Sigmoid colon (tissue), 7 donors: ENCODE measurements around the gene MYH14. TPM values are rescaled to one million over a fixed set of nuclear protein-coding genes. Genes with fewer than 3 reads are reported as not detected.
A peak's percentile ranks its signal among the peaks of the same experiment; 100 is the strongest.

Source experiments
- DNase-seq: peaks from one replicate; pipeline ENCODE4 v3.0.0-alpha.2; 2019
- H3K27ac ChIP-seq, 4 donors: fragments of 200-600 bp; sonication (generic); one replicate each; pipeline ENCODE4 v1.5.1; 2016 to 2019; ENCODE audit warnings: mild to moderate bottlenecking in 1 of 4
- H3K27me3 ChIP-seq, 3 donors: fragments of 200-600 bp; sonication (generic); one replicate each; pipeline ENCODE4 v1.5.1; 2019; ENCODE audit warnings: mild to moderate bottlenecking in 1 of 3
- H3K36me3 ChIP-seq, 4 donors: fragments of 200-600 bp; sonication (generic); one replicate each; pipeline ENCODE4 v1.5.1; 2016 to 2019
- H3K4me1 ChIP-seq, 4 donors: fragments of 200-600 bp; sonication (generic); one replicate each; pipeline ENCODE4 v1.5.1; 2017 to 2019
- H3K4me3 ChIP-seq, 4 donors: fragments of 200-600 bp; sonication (generic); one replicate each; pipeline ENCODE4 v1.5.1; 2017 to 2019; ENCODE audit warnings: mild to moderate bottlenecking in 2 of 4, moderate library complexity in 1 of 4
- H3K9me3 ChIP-seq, 4 donors: fragments of 200-600 bp in 3 of 4; sonication (generic) in 3 of 4; one replicate each; pipeline versions ENCODE4 v1.5.1 to v1.6.1; 2013 to 2019
- EP300 ChIP-seq, 4 donors: sonication (generic); formaldehyde crosslinking; IDR thresholded peaks; one replicate each; pipeline ENCODE4 v1.6.1; 2017; ENCODE audit warnings: antibody characterized with exemption in 4 of 4
- POLR2A ChIP-seq, 2 donors: fragments of 450-650 bp; IDR thresholded peaks; one replicate each; pipeline ENCODE4 v1.6.1; 2016; ENCODE audit warnings: antibody characterized with exemption in 2 of 2, mild to moderate bottlenecking in 2 of 2, moderate library complexity in 2 of 2
- POLR2AphosphoS5 ChIP-seq, 4 donors: sonication (generic); formaldehyde crosslinking; IDR thresholded peaks; one replicate each; pipeline ENCODE4 v1.6.1; 2017; ENCODE audit warnings: antibody characterized with exemption in 4 of 4
- WGBS, 2 donors: extraction: QIAGEN DNeasy Blood & Tissue Kit; methylation state at CpG; one replicate each; pipeline ENCODE4 v1.1.7; 2013; 5-methylcytosine and 5-hydroxymethylcytosine counted together
- intact Hi-C: fragments of 100-400 bp; cut with DNase I; formaldehyde crosslinking; loops from one replicate; pipeline ENCODE4 v1.15.1; 2023
- polyA plus RNA-seq, 3 donors: library from polyadenylated mRNA; stranded (reverse); fragments of 200-250 nt; gene quantifications; one replicate each; pipeline ENCODE4 v1.2.3, GENCODE V29; 2013
- total RNA-seq, 4 donors: library from RNA; depleted of rRNA; stranded (reverse); fragments of >200 nt; gene quantifications; one replicate each; pipeline ENCODE4 v1.1.0, GENCODE V29; 2016
- TF ChIP-seq, protein P1 (sequence below), 4 experiments: fragments of 450-650 bp in 3 of 4; fragments of 200-600 bp in 1 of 4; IDR thresholded peaks; one replicate each; pipeline ENCODE4 v1.5.1; 2016 to 2019; ENCODE audit warnings: antibody characterized with exemption in 4 of 4, mild to moderate bottlenecking in 3 of 4, moderate library complexity in 2 of 4
- donor health status: healthy with polysubstance abuse.
- donor health status: Bipolar disorder and iron deficiency.
- donor health status: healthy.

Gene MYH14
- total and polyA plus RNA-seq, 7 donors = 0.16 to 479 (median 3.9) TPM

DNA sequence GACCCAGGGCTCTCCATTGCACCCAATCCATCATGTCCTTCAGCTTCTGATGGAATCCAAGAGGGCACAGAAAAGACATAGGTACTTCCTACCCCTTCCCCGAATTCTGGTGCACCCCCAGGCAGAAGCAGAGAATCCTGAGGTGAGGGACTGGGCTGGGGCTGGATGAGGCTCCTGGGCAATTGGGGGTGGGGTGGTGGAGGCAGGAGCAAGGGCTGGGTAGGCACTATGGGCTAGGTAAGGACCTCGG lies 128.5 kb downstream of the MYH14 start:
- intact Hi-C loops = no loop called here
- no peak for TF ChIP-seq EP300 (IDR thresholded peaks at IDR 0.05)
- TF ChIP-seq POLR2A (IDR thresholded peaks at IDR 0.05) = no peak
- no peak for TF ChIP-seq POLR2AphosphoS5 (IDR thresholded peaks at IDR 0.05)
- TF ChIP-seq, protein P1, sequence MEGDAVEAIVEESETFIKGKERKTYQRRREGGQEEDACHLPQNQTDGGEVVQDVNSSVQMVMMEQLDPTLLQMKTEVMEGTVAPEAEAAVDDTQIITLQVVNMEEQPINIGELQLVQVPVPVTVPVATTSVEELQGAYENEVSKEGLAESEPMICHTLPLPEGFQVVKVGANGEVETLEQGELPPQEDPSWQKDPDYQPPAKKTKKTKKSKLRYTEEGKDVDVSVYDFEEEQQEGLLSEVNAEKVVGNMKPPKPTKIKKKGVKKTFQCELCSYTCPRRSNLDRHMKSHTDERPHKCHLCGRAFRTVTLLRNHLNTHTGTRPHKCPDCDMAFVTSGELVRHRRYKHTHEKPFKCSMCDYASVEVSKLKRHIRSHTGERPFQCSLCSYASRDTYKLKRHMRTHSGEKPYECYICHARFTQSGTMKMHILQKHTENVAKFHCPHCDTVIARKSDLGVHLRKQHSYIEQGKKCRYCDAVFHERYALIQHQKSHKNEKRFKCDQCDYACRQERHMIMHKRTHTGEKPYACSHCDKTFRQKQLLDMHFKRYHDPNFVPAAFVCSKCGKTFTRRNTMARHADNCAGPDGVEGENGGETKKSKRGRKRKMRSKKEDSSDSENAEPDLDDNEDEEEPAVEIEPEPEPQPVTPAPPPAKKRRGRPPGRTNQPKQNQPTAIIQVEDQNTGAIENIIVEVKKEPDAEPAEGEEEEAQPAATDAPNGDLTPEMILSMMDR (IDR thresholded peaks at IDR 0.05) = no peak
- H3K9me3 ChIP-seq = no peaks in the 10 kb centered on the region
- 17% methylated on average over 2 of the region's 2 CpGs for WGBS, 2 donors
- H3K4me1 ChIP-seq = peaks cover 0 to 37% (median 34%) of the 10 kb centered on the region in 4 donors
- no peaks in the 10 kb centered on the region for H3K36me3 ChIP-seq
- H3K27ac ChIP-seq = no peak overlapping the region
- H3K27me3 ChIP-seq = peaks cover 44 to 80% (median 73%) of the 10 kb centered on the region in 3 donors
- H3K4me3 ChIP-seq = no peak overlapping the region
- DNase-seq = no peak

DNA sequence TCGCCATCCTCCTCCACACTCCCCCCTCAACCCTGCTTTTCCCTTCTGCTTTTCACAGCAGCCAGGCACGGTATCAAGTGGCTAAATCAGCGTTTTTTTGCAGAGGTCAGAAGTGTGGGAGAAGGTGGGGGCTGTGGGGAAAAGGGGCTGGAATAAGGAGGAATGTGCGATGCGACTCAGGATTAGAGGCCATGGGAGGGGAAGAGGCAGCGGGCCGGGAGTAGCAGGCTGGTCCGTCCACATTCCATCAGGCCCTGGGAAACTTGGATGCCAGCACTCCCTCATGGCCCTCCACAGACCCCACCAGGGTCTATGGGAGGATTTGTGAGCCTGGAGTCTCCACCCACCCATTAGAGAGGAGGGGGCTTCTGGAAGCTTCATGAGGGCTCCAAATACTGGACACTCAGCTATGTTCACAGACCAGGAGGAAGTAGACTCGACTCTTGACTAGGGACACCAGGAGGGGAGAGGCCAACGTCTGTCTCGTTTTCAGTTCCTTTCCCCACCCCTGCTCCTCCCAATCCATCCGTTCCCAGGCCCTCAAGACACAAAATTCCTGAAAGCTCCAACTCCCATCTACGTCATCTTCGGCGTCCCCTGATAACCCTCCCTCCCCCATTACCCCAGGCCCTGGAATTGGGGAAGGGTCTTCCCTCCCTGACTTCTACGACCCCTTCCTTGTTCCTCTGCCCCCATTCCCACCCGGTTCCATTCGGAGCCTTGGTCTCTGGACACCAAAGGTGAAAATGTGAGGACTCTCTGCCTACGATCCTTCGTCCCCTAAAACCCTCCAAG lies 129.0 kb downstream of the MYH14 start:
- Histone ChIP-seq H3K9me3 (no peaks in the 10 kb centered on the region), H3K27ac (peak overlapping the region in 3 of 4 donors; percentile 12 to 69 (median 51)), H3K27me3 (peaks cover 40 to 74% (median 68%) of the 10 kb centered on the region in 3 donors), H3K4me1 (peaks cover 0 to 37% (median 34%) of the 10 kb centered on the region in 4 donors), H3K4me3 (peak overlapping the region in 3 of 4 donors; percentile 37 to 46 (median 44)), H3K36me3 (no peaks in the 10 kb centered on the region)
- no peak for DNase-seq
- 8 to 9% methylated on average over 20 of the region's 20 CpGs for WGBS, 2 donors
- TF ChIP-seq, protein P1 (IDR thresholded peaks at IDR 0.05) = no peak
- TF ChIP-seq POLR2AphosphoS5 (IDR thresholded peaks at IDR 0.05) = no peak
- no peak for TF ChIP-seq EP300 (IDR thresholded peaks at IDR 0.05)
- TF ChIP-seq POLR2A (IDR thresholded peaks at IDR 0.05) = no peak
- intact Hi-C loops = no loop called here

DNA sequence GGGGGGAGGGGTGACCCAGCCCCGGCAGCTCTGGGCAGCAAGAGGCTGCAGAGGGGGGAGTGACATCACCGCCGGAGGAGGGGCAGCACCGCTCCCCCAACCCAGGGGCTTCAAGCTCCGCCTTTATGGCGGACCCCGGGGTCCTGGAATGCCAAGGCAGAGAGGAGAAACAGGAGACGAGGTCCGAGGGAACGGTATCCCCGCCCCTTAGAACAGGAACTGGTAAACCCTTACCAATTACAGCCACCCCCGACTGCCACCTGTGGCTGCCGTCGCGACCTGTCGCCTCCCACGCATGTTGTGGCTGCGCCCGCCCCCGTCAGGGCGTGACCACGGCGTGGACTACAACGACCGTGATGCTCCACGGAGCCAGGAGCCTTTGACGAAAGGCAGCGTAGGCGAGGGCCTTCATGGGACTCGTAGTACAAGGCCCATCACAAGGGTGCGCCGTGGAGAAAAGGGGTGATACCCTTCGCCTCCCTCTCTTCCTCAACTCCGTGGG lies 129.9 kb downstream of the MYH14 start:
- WGBS, 2 donors = 1% methylated on average over 34 of the region's 34 CpGs
- Histone ChIP-seq H3K9me3 (no peaks in the 10 kb centered on the region), H3K36me3 (no peaks in the 10 kb centered on the region), H3K4me1 (peaks cover 0 to 37% (median 34%) of the 10 kb centered on the region in 4 donors), H3K27ac (peak overlapping the region; percentile 30 to 69 (median 54)), H3K4me3 (peak overlapping the region; percentile 5 to 46 (median 40)), H3K27me3 (peaks cover 33 to 66% (median 60%) of the 10 kb centered on the region in 3 donors)
- TF ChIP-seq EP300 (IDR thresholded peaks at IDR 0.05) = no peak
- TF ChIP-seq, protein P1 (IDR thresholded peaks at IDR 0.05) = no peak
- TF ChIP-seq POLR2AphosphoS5 (IDR thresholded peaks at IDR 0.05) = no peak
- no peak for TF ChIP-seq POLR2A (IDR thresholded peaks at IDR 0.05)
- peak; percentile 91 for DNase-seq
- intact Hi-C loops = no loop called here

DNA sequence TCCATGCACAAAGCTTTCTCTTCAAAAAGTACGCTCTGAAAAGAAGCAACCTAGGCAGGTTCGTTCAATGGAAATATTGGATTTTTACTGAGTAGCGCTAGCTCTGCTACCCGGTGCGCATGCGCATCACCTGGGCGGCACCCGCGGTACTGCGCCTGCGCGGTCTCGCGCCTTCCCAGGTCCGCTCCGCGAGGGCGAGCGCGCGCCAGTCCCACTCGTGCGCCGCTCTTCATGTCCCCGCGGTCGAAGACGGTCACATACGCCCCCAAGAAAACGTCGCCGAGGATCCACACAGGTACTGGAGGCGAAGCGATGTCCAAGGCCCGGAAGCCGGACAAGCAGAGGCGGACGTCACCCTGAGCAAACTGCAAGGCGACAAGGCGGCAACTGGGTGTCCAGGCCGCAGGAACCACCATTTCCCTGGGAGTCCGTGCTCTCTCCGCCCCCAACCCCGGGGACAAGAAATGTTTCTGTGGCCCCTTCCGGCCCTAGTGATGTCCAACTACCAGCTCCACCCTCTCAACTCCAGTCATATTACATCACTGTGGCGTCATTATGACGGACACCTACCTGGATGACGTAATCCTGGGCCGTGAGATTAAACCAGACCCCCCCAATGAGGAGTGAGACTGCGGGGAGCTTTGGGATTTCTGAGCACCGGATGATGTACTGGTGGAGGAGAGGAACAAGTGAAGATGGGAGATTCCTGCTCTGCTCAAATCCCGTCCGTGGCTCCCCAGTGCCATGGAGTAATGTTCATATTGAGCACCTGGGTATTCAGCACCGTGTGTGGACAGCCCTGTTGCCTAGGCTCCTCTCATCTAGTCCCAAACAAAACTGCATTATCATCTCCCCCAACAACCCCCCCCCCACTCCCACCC lies 130.6 kb downstream of the MYH14 start:
- H3K4me1 ChIP-seq = peaks cover 0 to 37% (median 32%) of the 10 kb centered on the region in 4 donors
- no peaks in the 10 kb centered on the region for H3K9me3 ChIP-seq
- peaks cover 30 to 62% (median 56%) of the 10 kb centered on the region in 3 donors for H3K27me3 ChIP-seq
- TF ChIP-seq EP300 (IDR thresholded peaks at IDR 0.05) (no peak), POLR2AphosphoS5 (IDR thresholded peaks at IDR 0.05) (peak; percentile 41 to 81 (median 62)), POLR2A (IDR thresholded peaks at IDR 0.05) (peak in 1 of 2 donors; percentile 13)
- TF ChIP-seq, protein P1 (IDR thresholded peaks at IDR 0.05) = no peak
- peak; percentile 74 for DNase-seq
- intact Hi-C loops = no loop called here
- no peaks in the 10 kb centered on the region for H3K36me3 ChIP-seq
- H3K4me3 ChIP-seq = peak overlapping the region; percentile 5 to 46 (median 40)
- peak overlapping the region; percentile 30 to 69 (median 54) for H3K27ac ChIP-seq
- WGBS, 2 donors = 13 to 14% methylated on average over 54 of the region's 54 CpGs
